CD4-positive, alpha-beta T cell (primary cell): ENCODE results near the gene PPP5C. TPM values are rescaled to one million over a fixed set of nuclear protein-coding genes. Genes with fewer than 3 reads are reported as not detected.

ENCODE experiments used
- ATAC-seq: fragments of 200-7000 bp; cut with Tn5 transposase; one replicate; pipeline ENCODE4 v1.10.0; 2022; ENCODE audit warnings: mild to moderate bottlenecking; ENCODE audit not compliant: poor library complexity
- CTCF ChIA-PET: fragments of 350-600 bp; sonication (Branson Sonifier 250); formaldehyde crosslinking; loops from one replicate; lab custom pipeline; 2021; ENCODE audit warnings: antibody characterized with exemption, inconsistent platforms; lab: Charles Lee
- POLR2A ChIA-PET: fragments of 350-600 bp; sonication (Branson Sonifier 250); formaldehyde crosslinking; loops from one replicate; lab custom pipeline; 2021; ENCODE audit warnings: antibody characterized with exemption, inconsistent platforms; lab: Charles Lee
- DNase-seq, 14 experiments: peaks; one replicate each; pipeline ENCODE4 v3.0.0-alpha.2; 2013 to 2020; ENCODE audit warnings: mixed read lengths in 2 of 14
- H3K27ac ChIP-seq, 2 donors: one replicate each; pipeline versions ENCODE4 v1.5.1 to v1.7.0; 2013; ENCODE audit warnings: low read length in 2 of 2, low read depth in 1 of 2, mild to moderate bottlenecking in 1 of 2
- H3K27me3 ChIP-seq, 2 experiments: 1 replicate in 1 of 2; 2 replicates in 1 of 2; pipeline versions ENCODE4 v1.6.1 to v1.7.0; 2013; ENCODE audit warnings: low read length in 2 of 2, control low read depth in 1 of 2, mild to moderate bottlenecking in 1 of 2, moderate library complexity in 1 of 2; ENCODE audit not compliant: insufficient read depth in 2 of 2, control insufficient read depth in 1 of 2
- H3K36me3 ChIP-seq: one replicate; pipeline ENCODE4 v1.6.1; 2013; ENCODE audit warnings: low read length, control low read depth; ENCODE audit not compliant: insufficient read depth
- H3K4me1 ChIP-seq: one replicate; pipeline ENCODE4 v1.6.1; 2013; ENCODE audit warnings: low read length, control low read depth; ENCODE audit not compliant: insufficient read depth
- H3K4me3 ChIP-seq: one replicate; pipeline ENCODE4 v1.5.1; 2013; ENCODE audit warnings: mild to moderate bottlenecking, low read length, moderate library complexity
- H3K9me3 ChIP-seq, 2 experiments: 1 replicate in 1 of 2; 2 replicates in 1 of 2; pipeline versions ENCODE4 v1.6.1 to v1.7.0; 2013; ENCODE audit warnings: low read length in 2 of 2, mild to moderate bottlenecking in 2 of 2, control low read depth in 1 of 2, moderate library complexity in 1 of 2; ENCODE audit not compliant: control insufficient read depth in 1 of 2, insufficient read depth in 1 of 2
- H3K27ac Mint-ChIP-seq: one replicate; pipeline ENCODE4 v1.8.0; 2020; ENCODE audit warnings: mixed read lengths
- H3K27me3 Mint-ChIP-seq: one replicate; pipeline ENCODE4 v1.8.0; 2021; ENCODE audit warnings: mixed read lengths
- H3K36me3 Mint-ChIP-seq: one replicate; pipeline ENCODE4 v1.8.0; 2021; ENCODE audit warnings: low read depth, mixed read lengths
- H3K4me1 Mint-ChIP-seq: one replicate; pipeline ENCODE4 v1.8.0; 2021; ENCODE audit warnings: low read depth, mixed read lengths
- H3K4me3 Mint-ChIP-seq: one replicate; pipeline ENCODE4 v1.8.0; 2020; ENCODE audit warnings: mild to moderate bottlenecking, mixed read lengths
- H3K9me3 Mint-ChIP-seq: one replicate; pipeline ENCODE4 v1.8.0; 2020; ENCODE audit warnings: mixed read lengths
- CTCF ChIP-seq: fragments of 200-600 bp; IDR thresholded peaks from one replicate; pipeline ENCODE4 v1.8.0; 2022; ENCODE audit warnings: antibody characterized with exemption, mild to moderate bottlenecking
- intact Hi-C, 2 experiments: fragments of 100-400 bp; cut with DNase I in 1 of 2; cut with micrococcal nuclease in 1 of 2; formaldehyde crosslinking; loops; one replicate each; pipeline versions ENCODE4 v1.15.1 to v1.9.0; 2023 to 2025; cut with DNase I, micrococcal nuclease
- total RNA-seq, 174 experiments: library from RNA in 2 of 174; stranded (reverse) in 2 of 174; gene quantifications; one replicate each; pipeline ENCODE4 v1.2.3 and lab custom pipeline; 2021 to 2026

The PPP5C gene
- total RNA-seq, 2 experiments from 2014 or later, result 18.9 to 20.2 TPM

DNA sequence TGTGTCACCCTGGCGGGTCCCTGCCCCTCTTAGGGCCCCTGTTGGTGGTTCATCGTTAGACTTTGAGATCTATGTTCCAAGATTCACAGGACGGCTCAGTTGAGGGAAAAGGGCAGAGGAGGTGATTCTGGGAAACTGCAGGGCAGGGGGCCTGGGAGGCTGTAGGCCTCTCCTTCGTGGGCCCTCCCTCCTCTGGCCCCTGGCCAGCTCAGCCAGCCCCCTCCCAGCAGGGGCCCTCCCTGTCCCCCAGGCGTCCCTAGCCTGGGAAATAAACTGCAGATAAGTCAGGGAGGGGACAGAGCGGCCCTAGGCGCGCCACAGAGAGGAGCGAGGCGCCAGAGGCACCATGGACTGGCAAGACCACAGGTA, 43.6 kb upstream of the PPP5C start:
- no peak overlapping the region for H3K27ac Mint-ChIP-seq
- Histone ChIP-seq H3K36me3 (no peaks in the 10 kb centered on the region), H3K27ac (no peak overlapping the region), H3K4me1 (no peaks in the 10 kb centered on the region), H3K4me3 (no peak overlapping the region), H3K9me3 (peaks cover 0 to 21% of the 10 kb centered on the region in 2 experiments), H3K27me3 (peaks cover 3 to 4% of the 10 kb centered on the region in 2 experiments)
- no peaks in the 10 kb centered on the region for H3K36me3 Mint-ChIP-seq
- CTCF ChIA-PET, result no interaction called here
- no peak for TF ChIP-seq CTCF
- H3K4me3 Mint-ChIP-seq, result no peak overlapping the region
- intact Hi-C loops, result no loop called here
- H3K9me3 Mint-ChIP-seq, result peaks cover 2% of the 10 kb centered on the region
- no peak for ATAC-seq
- H3K27me3 Mint-ChIP-seq, result peaks cover 16% of the 10 kb centered on the region
- no peaks in the 10 kb centered on the region for H3K4me1 Mint-ChIP-seq
- no peak for DNase-seq
- POLR2A ChIA-PET, result no interaction called here

DNA sequence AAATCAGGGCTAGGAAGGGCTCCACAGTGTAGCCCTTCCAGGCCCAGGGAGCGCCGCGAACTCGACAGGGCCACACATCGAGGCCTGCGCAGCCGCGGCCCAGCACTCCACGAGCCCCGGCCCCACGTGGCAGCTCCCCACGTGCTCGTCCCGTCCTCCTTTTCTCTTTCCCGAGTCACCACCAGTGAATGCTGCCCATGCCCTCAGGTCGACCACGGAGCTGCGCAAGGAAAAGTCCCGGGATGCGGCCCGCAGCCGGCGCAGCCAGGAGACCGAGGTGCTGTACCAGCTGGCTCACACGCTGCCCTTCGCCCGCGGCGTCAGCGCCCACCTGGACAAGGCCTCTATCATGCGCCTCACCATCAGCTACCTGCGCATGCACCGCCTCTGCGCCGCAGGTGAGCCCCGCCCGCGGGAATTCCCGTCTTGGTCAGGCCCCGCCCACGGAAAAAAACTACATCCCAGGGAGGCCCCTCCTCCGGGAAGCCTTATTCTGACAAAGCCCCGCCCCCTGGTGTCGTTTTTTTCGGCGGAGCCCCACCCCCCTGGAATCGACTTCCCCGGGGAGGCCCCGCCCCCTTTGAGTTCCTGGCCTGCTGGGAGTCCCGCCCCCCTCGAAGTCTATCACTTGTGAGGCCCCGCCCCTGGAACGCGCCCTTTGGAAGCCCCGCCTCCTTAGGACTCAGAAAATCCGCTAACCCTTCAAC, 43.0 kb upstream of the PPP5C start:
- CTCF ChIA-PET, result no interaction called here
- Mint-ChIP-seq H3K36me3 (no peaks in the 10 kb centered on the region), H3K4me3 (no peak overlapping the region), H3K27me3 (peaks cover 11% of the 10 kb centered on the region), H3K27ac (no peak overlapping the region), H3K4me1 (no peaks in the 10 kb centered on the region), H3K9me3 (peaks cover 2% of the 10 kb centered on the region)
- no peak overlapping the region for H3K4me3 ChIP-seq
- no peak for ATAC-seq
- H3K4me1 ChIP-seq, result no peaks in the 10 kb centered on the region
- POLR2A ChIA-PET, result no interaction called here
- no peak overlapping the region for H3K27ac ChIP-seq
- intact Hi-C loops, result no loop called here
- no peaks in the 10 kb centered on the region for H3K36me3 ChIP-seq
- TF ChIP-seq CTCF, result no peak
- peaks cover 0 to 18% of the 10 kb centered on the region in 2 experiments for H3K9me3 ChIP-seq
- no peaks in the 10 kb centered on the region for H3K27me3 ChIP-seq
- DNase-seq, result peak in 2 of 14 experiments; percentile 2 to 30

DNA sequence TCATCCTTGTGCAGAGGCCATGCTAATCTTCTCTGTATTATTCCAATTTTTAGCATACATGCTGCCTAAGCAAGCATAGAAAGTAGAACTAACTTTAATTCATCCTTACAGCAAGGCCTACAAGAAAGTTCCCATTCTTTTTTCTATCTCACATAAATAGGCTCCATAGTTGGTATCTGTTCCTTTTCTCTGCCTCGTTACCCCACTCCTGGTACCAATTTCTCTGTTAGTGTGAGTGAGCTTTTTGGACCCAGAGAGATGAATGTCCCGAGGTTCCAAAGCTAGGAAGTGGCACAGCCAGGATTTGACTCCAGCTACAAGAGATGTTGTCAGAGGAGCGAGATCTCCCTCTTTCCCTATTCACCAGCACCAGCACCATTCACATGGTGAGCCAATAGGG, 40.4 kb upstream of the PPP5C start:
- H3K4me3 ChIP-seq, result no peak overlapping the region
- no peaks in the 10 kb centered on the region for H3K4me1 Mint-ChIP-seq
- no peak overlapping the region for H3K27ac Mint-ChIP-seq
- no peak for ATAC-seq
- no peaks in the 10 kb centered on the region for H3K36me3 ChIP-seq
- CTCF ChIA-PET, result interaction anchor here (0.6 kb wide), 1 partner anchor 26 kb away, joined by 3 read pairs; no protein-coding TSS in a partner anchor
- H3K4me1 ChIP-seq, result no peaks in the 10 kb centered on the region
- peaks cover 2% of the 10 kb centered on the region for H3K9me3 Mint-ChIP-seq
- no peak overlapping the region for H3K4me3 Mint-ChIP-seq
- H3K27me3 Mint-ChIP-seq, result no peaks in the 10 kb centered on the region
- no peaks in the 10 kb centered on the region for H3K27me3 ChIP-seq
- POLR2A ChIA-PET, result no interaction called here
- no peak for DNase-seq
- no peak overlapping the region for H3K27ac ChIP-seq
- no peaks in the 10 kb centered on the region for H3K36me3 Mint-ChIP-seq
- TF ChIP-seq CTCF, result no peak
- intact Hi-C loops, result no loop called here
- H3K9me3 ChIP-seq, result peaks cover 0 to 18% of the 10 kb centered on the region in 2 experiments
